Liver (tissue), 9 donors: ENCODE results near the gene RNPEPL1. TPM values are rescaled to one million over a fixed set of nuclear protein-coding genes. Genes with fewer than 3 reads are reported as not detected.

Experiments
- DNase-seq: peaks from one replicate; pipeline ENCODE4 v3.0.0-alpha.2; 2017; ENCODE audit warnings: low spot score
- H3K27ac ChIP-seq, 2 donors: one replicate each; pipeline ENCODE4 v1.7.0; 2013; ENCODE audit warnings: inconsistent platforms in 2 of 2, low read length in 2 of 2, control low read depth in 1 of 2, low read depth in 1 of 2, mild to moderate bottlenecking in 1 of 2
- H3K27me3 ChIP-seq, 4 donors: one replicate each; pipeline versions ENCODE4 v1.6.1 to v1.7.0; 2013; ENCODE audit warnings: low read length in 3 of 4, inconsistent platforms in 1 of 4, mild to moderate bottlenecking in 1 of 4, moderate library complexity in 1 of 4; ENCODE audit not compliant: control insufficient read depth in 4 of 4, insufficient read depth in 4 of 4
- H3K36me3 ChIP-seq, 4 donors: one replicate each; pipeline versions ENCODE4 v1.6.1 to v1.7.0; 2013; ENCODE audit warnings: low read length in 3 of 4, mild to moderate bottlenecking in 3 of 4, low read depth in 1 of 4, moderate library complexity in 1 of 4; ENCODE audit not compliant: control insufficient read depth in 4 of 4, insufficient read depth in 3 of 4
- H3K4me1 ChIP-seq, 4 donors: one replicate each; pipeline versions ENCODE4 v1.6.1 to v1.7.0; 2013; ENCODE audit warnings: low read length in 3 of 4, mild to moderate bottlenecking in 3 of 4, moderate library complexity in 1 of 4; ENCODE audit not compliant: control insufficient read depth in 4 of 4, insufficient read depth in 4 of 4
- H3K4me3 ChIP-seq, 3 donors: one replicate each; pipeline versions ENCODE4 v1.6.1 to v1.7.0; 2013; ENCODE audit warnings: low read length in 3 of 3, control low read depth in 1 of 3, low read depth in 1 of 3, mild to moderate bottlenecking in 1 of 3
- H3K9ac ChIP-seq, 2 donors: one replicate each; pipeline ENCODE4 v1.7.0; 2013; ENCODE audit warnings: low read length in 2 of 2, mild to moderate bottlenecking in 2 of 2, moderate library complexity in 2 of 2, control low read depth in 1 of 2, low read depth in 1 of 2
- H3K9me3 ChIP-seq, 4 donors: one replicate each; pipeline versions ENCODE4 v1.6.1 to v1.7.0; 2013; ENCODE audit warnings: low read length in 3 of 4; ENCODE audit not compliant: control insufficient read depth in 4 of 4
- ATF3 ChIP-seq: IDR thresholded peaks from 2 replicates; pipeline ENCODE4 v1.6.1; 2016; ENCODE audit warnings: antibody characterized with exemption
- EGR1 ChIP-seq, 2 donors: IDR thresholded peaks; 2 replicates each; pipeline ENCODE4 v1.6.1; 2016 to 2018; ENCODE audit warnings: antibody characterized with exemption in 2 of 2, low read depth in 2 of 2
- FOXA1 ChIP-seq: IDR thresholded peaks from 2 replicates; pipeline ENCODE4 v1.6.1; 2016; ENCODE audit warnings: antibody characterized with exemption
- FOXA2 ChIP-seq: IDR thresholded peaks from 2 replicates; pipeline ENCODE4 v1.6.1; 2016; ENCODE audit warnings: antibody characterized with exemption
- GABPA ChIP-seq, 2 donors: IDR thresholded peaks in 1 of 2; conservative IDR thresholded peaks in 1 of 2; 2 replicates each; pipeline ENCODE4 v1.6.1; 2016; ENCODE audit warnings: antibody characterized with exemption in 2 of 2, mild to moderate bottlenecking in 1 of 2, moderate library complexity in 1 of 2
- HNF4A ChIP-seq, 2 donors: conservative IDR thresholded peaks; 2 replicates each; pipeline ENCODE4 v1.6.1; 2016; ENCODE audit warnings: antibody characterized with exemption in 2 of 2, mild to moderate bottlenecking in 2 of 2
- HNF4G ChIP-seq: IDR thresholded peaks from 2 replicates; pipeline ENCODE4 v1.6.1; 2016; ENCODE audit warnings: antibody characterized with exemption
- JUND ChIP-seq, 2 donors: IDR thresholded peaks; 2 replicates each; pipeline ENCODE4 v1.6.1; 2016; ENCODE audit warnings: antibody characterized with exemption in 2 of 2
- MAX ChIP-seq: IDR thresholded peaks from 2 replicates; pipeline ENCODE4 v1.6.1; 2016; ENCODE audit warnings: antibody characterized with exemption
- NR2F2 ChIP-seq: IDR thresholded peaks from 2 replicates; pipeline ENCODE4 v1.6.1; 2016; ENCODE audit warnings: antibody characterized with exemption
- REST ChIP-seq: IDR thresholded peaks from 2 replicates; pipeline ENCODE4 v1.6.1; 2016; ENCODE audit warnings: antibody characterized with exemption, mild to moderate bottlenecking
- RXRA ChIP-seq, 2 donors: IDR thresholded peaks; 2 replicates each; pipeline ENCODE4 v1.6.1; 2017 to 2018; ENCODE audit warnings: antibody characterized with exemption in 2 of 2, mild to moderate bottlenecking in 1 of 2
- SP1 ChIP-seq: IDR thresholded peaks from 2 replicates; pipeline ENCODE4 v1.6.1; 2018; ENCODE audit warnings: antibody characterized with exemption, mild to moderate bottlenecking
- TAF1 ChIP-seq: conservative IDR thresholded peaks from 2 replicates; pipeline ENCODE4 v1.6.1; 2016; ENCODE audit warnings: antibody characterized with exemption, mild to moderate bottlenecking
- YY1 ChIP-seq: IDR thresholded peaks from 2 replicates; pipeline ENCODE4 v1.6.1; 2016; ENCODE audit warnings: antibody characterized with exemption, mild to moderate bottlenecking
- WGBS: extraction: QIAGEN DNeasy Blood & Tissue Kit; methylation state at CpG from one replicate; pipeline ENCODE4 v1.1.7; 2013; 5-methylcytosine and 5-hydroxymethylcytosine counted together
- polyA plus RNA-seq, 2 donors: library from polyadenylated mRNA; stranded (reverse) in 1 of 2; unstranded in 1 of 2; fragments of 200-250 nt in 1 of 2; fragments of >200 nt in 1 of 2; fragmentation: Nextera tagmentation in 1 of 2; extraction: Ambion mirVana in 1 of 2; gene quantifications; one replicate each; pipeline versions ENCODE4 v1.2.1 to v1.2.3, GENCODE V29; 2013 to 2015
- total RNA-seq, 2 donors: library from RNA; depleted of rRNA; stranded (reverse); fragments of >200 nt; gene quantifications; one replicate each; pipeline ENCODE4 v1.2.3, GENCODE V29; 2014
- TF ChIP-seq, protein P1 (sequence below): IDR thresholded peaks from 2 replicates; pipeline ENCODE4 v1.6.1; 2016; ENCODE audit warnings: antibody characterized with exemption
- donor health status: healthy.
- donor health status: healthy.
- donor health status: healthy.
- donor health status: healthy.
- donor health status: healthy.

Gene RNPEPL1
- total and polyA plus RNA-seq, 4 donors, result 24.8 to 43.9 (median 29.4) TPM

- TF ChIP-seq GABPA (IDR thresholded peaks at IDR 0.05 in 1 of 2, conservative IDR thresholded peaks at IDR 0.05 in 1 of 2), result no peak
- no peak for TF ChIP-seq REST
- TF ChIP-seq FOXA2, result no peak
- no peak for TF ChIP-seq MAX
- TF ChIP-seq JUND (IDR thresholded peaks at IDR 0.05), result no peak
- TF ChIP-seq, protein P1, sequence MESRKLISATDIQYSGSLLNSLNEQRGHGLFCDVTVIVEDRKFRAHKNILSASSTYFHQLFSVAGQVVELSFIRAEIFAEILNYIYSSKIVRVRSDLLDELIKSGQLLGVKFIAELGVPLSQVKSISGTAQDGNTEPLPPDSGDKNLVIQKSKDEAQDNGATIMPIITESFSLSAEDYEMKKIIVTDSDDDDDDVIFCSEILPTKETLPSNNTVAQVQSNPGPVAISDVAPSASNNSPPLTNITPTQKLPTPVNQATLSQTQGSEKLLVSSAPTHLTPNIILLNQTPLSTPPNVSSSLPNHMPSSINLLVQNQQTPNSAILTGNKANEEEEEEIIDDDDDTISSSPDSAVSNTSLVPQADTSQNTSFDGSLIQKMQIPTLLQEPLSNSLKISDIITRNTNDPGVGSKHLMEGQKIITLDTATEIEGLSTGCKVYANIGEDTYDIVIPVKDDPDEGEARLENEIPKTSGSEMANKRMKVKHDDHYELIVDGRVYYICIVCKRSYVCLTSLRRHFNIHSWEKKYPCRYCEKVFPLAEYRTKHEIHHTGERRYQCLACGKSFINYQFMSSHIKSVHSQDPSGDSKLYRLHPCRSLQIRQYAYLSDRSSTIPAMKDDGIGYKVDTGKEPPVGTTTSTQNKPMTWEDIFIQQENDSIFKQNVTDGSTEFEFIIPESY, result no peak
- no peak for TF ChIP-seq YY1
- TF ChIP-seq HNF4G, result no peak
- no peak for TF ChIP-seq ATF3
- no peak for TF ChIP-seq FOXA1
- no peak for TF ChIP-seq RXRA (IDR thresholded peaks at IDR 0.05)
- TF ChIP-seq TAF1, result no peak
- TF ChIP-seq SP1, result no peak
- 65% methylated on average over 23 of the region's 23 CpGs for WGBS
- no peak within 1 kb of the TSS for H3K9ac ChIP-seq
- peaks cover 0 to 2% (median 0%) of the 10 kb centered on the region in 4 donors for H3K4me1 ChIP-seq
- H3K36me3 ChIP-seq, result no peaks in the 10 kb centered on the region
- no peaks in the 10 kb centered on the region for H3K27me3 ChIP-seq
- DNase-seq, result no peak
- no peaks in the 10 kb centered on the region for H3K9me3 ChIP-seq
- no peak within 1 kb of the TSS for H3K4me3 ChIP-seq
- peak within 1 kb of the TSS; percentile 12 to 41 for H3K27ac ChIP-seq
Observed at GRCh38 chr2:240624950-240625621, 56.8 kb downstream of the RNPEPL1 start, which contains the start of gene GPR35. Gene GPR35 (plus strand): TSS chr2:240625480. CDS start chr2:240629953, 4,473 bp downstream.

DNA sequence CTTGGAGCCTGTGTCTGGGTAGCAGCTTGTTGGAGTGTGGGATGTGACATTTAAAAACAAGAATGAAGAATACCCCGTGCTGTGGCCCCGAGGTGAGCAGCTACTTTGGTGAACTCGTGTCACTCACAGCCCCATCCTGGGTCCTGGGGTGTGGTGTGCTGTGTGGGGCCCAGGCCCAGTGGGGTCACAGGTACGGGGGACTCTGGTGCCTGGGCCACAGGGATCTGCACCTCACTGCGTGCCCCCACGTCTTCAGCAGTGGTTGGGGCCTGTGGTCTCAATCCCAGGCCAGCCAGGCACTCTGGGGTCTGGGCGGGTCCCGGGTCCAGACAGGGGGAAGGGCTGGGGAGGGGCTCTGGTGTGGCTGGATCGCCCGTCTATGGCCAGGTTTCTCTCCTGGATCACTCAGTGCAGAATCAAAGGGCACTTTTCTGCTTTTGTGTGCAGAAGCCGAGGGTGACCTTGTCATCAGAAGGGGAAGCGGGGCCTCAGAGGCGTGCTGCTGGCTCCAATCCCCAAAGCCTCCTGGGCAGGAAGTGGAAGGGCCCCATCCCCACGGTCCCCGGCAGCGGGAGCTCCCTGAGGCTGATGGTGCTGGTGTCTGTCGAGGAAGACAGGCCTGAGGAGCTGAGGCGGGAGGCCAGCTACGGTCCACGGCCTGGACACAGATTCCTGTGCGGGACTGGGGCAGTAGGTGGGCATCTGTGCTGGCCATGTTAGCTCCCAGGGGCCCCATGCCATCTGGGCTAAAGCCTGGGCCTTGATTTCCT is 58.4 kb downstream of the RNPEPL1 start:
- H3K4me3 ChIP-seq, result no peak overlapping the region
- H3K9me3 ChIP-seq, result no peaks in the 10 kb centered on the region
- H3K9ac ChIP-seq, result no peak overlapping the region
- no peak overlapping the region for H3K27ac ChIP-seq
- H3K4me1 ChIP-seq, result peaks cover 0 to 2% (median 0%) of the 10 kb centered on the region in 4 donors
- 60% methylated on average over 21 of the region's 21 CpGs for WGBS
- H3K36me3 ChIP-seq, result no peaks in the 10 kb centered on the region
- DNase-seq, result no peak
- H3K27me3 ChIP-seq, result no peaks in the 10 kb centered on the region
- TF ChIP-seq EGR1 (IDR thresholded peaks at IDR 0.05; ENCODE audit: low read depth in 2 of 2) (no peak), NR2F2 (no peak), SP1 (no peak), YY1 (no peak), JUND (IDR thresholded peaks at IDR 0.05) (no peak), ATF3 (no peak), TAF1 (no peak), HNF4A (conservative IDR thresholded peaks at IDR 0.05) (no peak)
